Activated naive CD4-positive, alpha-beta T cell treated with anti-CD3 and anti-CD28 coated beads, Interleukin-2, amount 50 U/mL, for 16 hours (primary cell): ENCODE data around the gene TOR4A.
"Not testable (repeated sequence)": the region's sequence is repeated elsewhere in the genome, so short reads cannot be mapped to it uniquely, and the experiment has no call there.

Experiments
- DNase-seq: peaks from one replicate; pipeline ENCODE4 v3.0.0-alpha.2; 2020

Gene TOR4A

DNA sequence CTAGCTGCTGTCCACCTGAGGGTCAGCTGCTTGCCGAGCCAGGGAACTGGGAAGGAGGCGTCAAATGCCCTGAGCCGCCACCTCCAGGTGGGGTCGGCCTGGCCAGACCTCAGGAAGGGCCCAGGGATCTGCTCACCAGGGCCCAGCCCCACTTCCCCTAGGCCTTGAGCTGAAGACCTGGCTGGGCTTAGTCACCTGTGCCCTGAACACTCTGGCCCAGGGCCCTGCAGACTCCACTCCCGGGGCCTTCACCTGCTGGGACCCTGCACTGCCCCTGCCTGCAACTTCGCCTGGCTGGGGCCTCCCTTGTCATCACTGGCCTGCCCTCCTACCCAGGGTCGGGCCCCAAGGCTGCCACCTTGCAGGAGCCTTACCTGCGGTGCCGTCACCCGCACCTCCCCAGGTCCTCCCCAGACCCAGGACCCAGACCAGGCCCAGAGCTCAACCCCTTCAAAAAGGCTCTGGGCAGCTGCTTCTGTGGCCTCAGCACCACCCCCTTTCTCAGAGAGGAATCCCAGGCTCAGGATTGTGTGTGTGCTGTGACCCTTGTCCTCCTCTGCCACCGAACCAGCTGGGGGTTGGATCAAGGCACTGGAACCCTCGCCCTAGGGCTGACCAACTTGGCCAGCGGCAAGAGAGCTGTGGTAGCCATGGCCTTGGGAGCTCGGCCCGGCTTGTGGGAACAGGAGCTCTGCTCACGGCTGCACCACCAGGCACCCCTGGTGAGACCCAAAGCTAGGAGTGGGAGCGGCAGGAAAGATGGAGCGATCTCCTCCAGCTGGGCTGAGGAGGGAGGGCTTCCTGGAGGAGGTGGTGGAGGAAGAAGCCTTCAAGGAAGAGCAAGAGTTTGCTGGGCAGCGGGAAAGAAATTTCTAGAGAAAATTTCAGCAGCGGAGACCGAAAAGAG lies 23.6 kb upstream of the TOR4A start:
- no peak for DNase-seq

DNA sequence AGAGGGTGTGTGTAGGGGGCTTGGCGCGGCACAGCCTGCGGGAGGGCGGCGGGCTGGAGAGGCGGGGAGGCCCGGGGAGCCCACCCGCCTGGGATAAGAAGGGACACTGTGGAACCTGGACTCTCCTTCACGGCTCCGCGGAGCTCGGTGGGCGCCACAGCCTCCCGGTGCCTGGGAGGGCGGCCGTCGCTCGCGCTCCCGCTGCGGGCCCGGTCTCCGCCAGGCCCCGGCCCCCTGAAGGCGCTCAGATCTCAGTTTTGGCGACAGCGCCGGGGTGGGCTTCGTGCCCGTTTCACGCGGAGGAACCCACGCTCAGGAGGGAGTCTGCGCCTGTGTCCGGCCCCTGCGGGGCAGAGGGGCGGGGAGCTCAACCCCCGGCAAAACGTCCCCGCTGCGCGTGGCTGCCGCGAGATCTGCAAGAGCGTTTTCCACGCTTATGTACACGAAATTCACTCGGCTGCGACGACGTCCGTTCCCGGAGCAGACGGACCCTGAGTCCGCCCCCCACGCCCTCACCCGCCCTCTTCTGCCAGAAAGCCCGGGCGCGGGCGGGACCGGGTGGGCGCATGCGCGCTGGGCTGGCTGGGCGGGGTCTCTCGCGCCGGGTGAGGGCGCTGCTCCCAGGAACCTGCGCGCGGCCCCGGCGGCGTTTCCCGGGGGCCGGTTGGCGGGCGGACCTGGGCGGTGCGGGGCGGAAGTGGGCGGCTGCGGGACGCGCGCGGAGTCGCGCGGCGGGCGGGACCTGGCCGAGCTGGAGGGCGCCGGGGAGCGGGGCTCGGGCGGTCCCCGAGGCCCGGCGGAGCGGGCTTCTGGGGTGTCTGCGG lies 22.7 kb upstream of the TOR4A start, which contains the start of gene NELFB:
Gene NELFB (plus strand): TSS at position 704 of the 824 bp plus-strand sequence.
- peak; percentile 95 for DNase-seq

DNA sequence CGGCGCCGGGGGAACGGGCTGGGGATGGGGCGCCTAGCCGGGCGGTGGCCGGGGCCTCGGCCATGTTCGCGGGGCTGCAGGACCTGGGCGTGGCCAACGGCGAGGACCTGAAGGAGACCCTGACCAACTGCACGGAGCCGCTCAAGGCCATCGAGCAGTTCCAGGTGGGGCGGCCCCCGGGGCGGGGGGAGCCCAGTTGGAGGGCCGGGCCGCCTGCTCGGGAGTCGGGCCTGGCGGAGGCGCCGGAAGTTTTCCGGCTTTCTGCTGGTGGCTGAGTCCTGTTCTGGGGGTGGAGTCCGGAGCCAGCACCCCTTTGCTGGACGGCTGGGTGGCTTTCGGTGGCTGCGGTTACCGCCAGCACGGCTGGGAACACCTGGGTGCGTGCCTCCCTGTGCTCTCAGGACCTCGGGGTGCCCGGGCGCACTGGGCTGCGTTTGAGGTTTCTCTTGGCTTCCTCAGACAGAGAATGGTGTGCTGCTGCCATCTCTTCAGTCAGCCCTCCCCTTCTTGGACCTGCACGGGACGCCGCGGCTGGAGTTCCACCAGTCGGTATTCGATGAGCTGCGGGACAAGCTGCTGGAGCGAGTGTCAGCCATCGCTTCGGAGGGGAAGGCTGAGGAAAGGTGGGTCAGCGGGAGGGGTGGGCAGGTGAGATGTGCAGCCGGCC lies 21.9 kb upstream of the TOR4A start:
- no peak for DNase-seq

DNA sequence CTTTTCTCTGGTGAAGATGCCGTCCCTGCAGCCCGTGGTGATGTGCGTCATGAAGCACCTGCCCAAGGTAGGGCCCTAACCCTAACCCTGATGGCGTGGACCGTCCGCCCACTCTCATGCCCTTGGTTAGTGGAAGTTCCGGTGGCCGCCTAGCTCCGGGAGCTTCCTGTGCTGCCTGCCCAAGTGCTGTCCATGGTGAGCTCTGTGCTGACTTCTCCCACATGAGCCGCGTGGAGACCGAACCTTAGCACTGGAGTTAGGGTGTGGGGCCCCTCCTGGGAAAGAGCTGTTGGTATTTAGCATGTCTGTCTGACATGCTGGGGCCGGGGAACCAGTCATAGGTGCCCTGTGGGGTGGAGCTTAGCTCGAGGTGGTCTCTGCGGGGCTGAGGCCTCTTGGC lies 21.2 kb upstream of the TOR4A start:
- no peak for DNase-seq

DNA sequence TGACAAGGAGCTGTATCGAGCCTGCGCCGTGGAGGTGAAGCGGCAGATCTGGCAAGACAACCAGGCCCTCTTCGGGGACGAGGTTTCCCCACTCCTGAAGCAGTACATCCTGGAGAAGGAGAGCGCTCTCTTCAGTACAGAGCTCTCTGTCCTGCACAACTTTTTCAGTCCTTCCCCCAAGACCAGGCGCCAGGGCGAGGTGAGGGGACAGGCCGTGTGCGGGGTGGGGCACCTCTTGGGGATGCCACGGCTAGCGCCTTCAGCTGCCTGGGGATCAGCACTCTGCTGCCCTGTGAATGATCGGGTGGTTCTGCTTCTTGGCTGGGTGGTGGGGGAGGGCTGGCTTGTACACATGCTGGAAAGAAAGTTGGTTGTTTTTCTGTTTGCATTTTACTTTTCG lies 20.7 kb upstream of the TOR4A start:
- no peak for DNase-seq

DNA sequence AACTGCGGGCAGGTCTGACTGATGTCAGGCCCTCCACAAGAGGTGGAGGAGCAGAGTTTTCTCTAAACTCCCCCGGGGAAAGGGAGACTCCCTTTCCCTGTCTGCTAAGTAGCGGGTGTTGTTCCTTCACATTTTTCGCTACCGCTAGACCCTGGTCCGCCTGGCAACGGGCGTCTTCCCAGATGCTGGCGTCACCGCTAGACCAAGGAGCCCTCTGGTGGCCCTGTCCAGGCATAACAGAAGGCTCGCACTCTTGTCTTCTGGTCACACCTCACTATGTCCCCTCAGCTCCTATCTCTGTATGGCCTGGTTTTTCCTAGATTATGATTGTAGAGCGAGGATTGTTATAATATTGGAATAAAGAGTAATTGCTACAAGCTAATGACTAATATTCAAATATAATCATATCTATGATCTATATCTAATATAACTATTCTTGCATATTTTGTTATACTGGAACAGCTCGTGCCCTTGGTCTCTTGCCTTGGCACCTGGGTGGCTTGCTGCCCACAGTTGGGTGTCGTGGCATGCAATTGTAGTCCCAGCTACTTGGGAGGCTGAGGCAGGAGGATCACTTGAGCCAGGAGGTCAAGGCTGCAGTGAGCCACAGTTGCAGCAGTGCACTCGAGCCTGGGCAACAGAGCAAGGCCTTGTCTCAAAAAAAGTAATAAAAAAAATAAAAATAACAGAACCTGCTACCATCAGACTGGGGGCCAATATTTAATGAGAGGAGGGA lies 15.2 kb upstream of the TOR4A start:
- DNase-seq: not testable (repeated sequence)

DNA sequence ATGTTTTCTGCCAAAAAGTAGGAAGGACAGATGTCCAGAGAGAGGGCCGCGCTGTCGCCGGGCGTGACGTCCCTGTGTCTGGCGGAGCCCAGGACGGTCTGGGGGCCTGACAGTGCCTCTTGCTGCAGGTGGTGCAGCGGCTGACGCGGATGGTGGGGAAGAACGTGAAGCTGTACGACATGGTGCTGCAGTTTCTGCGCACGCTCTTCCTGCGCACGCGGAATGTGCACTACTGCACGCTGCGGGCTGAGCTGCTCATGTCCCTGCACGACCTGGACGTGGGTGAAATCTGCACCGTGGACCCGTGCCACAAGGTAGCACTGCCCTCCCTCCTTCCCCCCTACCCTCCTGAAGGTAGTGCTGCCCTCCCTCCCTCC lies 14.6 kb upstream of the TOR4A start:
- no peak for DNase-seq

DNA sequence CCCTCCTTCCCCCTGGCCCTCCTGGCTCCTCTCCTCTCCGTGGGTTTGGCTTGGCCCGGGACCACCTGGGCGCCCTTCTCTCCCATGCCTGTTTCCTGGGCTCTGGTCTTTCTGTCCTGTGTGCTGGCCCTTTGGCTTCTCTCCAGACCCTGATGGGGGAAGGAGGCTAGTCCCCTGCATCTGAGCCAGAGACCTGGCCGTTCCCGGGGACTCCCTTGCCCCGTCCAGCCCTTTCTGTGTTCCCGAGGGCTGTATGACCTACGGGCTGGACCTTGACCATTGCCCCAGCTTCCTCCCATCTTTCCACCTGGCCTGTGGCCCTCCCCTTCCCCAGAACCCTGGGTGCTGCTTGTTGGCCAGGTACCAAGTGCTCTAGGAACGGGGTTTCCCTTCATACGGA lies 14.0 kb upstream of the TOR4A start:
- DNase-seq: no peak

DNA sequence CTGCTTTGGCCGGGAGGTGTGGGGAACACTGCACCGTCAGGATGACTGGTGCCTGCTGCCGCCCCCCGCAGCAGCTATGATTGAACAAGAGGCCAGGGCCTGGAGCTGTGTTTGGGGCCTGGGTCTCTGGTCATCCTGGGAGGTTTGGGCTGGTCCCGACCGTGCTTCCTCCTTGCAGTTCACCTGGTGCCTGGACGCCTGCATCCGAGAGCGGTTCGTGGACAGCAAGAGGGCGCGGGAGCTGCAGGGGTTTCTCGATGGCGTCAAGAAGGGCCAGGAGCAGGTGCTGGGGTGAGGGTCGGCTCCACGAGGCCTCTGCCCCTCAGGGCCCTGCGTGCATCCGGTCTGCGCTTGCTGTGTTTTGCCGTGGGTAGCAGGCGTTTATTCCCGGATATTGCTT lies 13.5 kb upstream of the TOR4A start:
- DNase-seq: no peak

DNA sequence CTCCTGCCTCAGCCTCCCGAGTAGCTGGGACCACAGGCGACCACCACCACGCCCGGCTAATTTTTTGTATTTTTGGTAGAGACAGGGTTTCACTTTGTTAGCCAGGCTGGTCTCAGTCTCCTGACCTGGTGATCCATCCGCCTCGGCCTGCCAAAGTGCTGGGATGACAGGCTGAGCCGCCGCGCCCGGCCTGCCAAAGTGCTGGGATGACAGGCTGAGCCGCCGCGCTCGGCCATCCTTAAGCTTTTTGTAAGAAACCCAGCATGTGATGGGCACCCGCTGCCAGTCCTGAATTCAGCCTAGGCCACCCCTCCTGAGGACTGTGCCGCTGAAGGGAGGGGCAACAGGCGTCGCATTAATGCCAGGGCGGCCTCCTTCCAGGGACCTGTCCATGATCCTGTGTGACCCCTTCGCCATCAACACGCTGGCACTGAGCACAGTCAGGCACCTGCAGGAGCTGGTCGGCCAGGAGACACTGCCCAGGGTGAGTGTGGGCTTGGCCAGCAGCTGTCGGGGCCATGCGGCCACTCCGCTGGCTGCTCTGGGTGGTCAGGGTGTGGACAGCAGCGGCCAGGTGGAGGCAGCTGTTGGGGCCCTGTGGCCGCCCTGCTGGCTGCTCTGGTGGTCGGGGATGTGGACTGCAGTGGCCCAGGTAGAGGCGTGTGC lies 11.9 kb upstream of the TOR4A start:
- DNase-seq: no peak

DNA sequence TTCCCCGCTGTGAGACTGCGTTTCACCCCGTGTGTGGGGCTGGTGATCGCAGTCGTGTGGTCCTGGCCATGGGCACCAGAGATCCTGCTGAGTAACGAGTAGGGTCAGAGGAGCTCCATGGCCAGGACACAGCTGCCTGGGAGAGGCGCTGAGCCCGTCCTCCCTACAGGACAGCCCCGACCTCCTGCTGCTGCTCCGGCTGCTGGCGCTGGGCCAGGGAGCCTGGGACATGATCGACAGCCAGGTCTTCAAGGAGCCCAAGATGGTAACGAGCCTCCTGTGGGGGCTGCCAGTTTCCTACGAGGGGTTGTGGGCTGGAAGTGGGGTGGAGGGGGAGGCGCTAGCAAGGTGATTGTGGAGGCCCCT lies 11.4 kb upstream of the TOR4A start:
- DNase-seq: no peak

DNA sequence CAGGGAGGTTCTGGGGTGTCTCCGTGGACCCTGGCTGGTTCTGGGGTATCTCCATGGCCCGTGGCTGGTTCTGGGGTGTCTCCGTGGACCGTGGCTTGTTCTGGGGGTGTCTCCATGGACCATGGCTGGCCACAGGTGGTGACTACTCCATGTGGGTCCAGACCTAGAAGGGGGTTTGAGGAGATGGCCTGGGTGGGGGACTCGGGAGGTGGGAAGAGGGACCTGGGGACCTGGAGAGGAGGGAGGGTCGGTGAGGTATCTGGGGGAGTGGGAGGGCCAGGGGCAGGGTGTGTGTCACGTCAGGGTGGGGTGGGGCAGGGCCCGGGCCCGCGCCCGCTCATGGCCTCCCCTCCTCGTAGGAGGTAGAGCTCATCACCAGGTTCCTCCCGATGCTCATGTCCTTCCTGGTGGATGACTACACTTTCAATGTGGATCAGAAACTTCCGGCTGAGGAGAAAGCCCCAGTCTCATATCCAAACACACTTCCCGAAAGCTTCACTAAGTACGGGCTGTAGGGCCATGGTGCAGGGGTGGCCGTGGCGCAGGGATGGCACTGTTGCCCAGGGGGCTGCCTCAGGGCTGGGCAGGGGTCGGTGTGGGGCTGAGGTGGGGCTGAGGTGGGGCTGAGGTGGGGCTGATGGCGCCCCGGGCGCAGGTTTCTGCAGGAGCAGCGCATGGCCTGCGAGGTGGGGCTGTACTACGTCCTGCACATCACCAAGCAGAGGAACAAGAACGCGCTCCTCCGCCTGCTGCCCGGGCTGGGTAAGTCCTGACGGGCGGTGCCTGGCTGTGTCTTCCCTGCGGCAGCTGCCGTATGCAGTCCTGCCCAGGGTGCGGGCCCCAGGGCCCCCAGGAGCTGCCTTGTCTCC lies 10.7 kb upstream of the TOR4A start:
- DNase-seq: no peak

DNA sequence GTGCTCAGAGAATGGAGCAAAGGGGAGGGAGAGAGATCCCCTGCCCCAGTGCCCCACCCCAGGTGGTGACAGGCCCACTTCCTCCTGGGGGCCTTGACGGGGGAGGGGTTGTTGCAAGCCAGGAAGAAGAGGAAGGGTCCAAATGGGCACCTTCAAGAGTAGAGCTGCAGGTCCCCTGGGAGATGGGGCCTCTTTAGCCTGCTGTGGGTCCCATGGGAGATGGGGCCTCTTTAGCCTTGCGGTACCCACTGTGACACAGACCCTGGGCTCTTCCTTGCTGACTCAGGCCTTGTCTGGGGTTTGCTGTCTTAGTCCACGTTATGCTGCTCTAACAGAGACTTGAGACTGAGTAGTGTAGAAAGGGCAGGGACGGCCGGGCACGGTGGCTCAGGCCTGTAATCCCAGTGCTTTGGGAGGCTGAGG lies 9.6 kb upstream of the TOR4A start:
- DNase-seq: no peak

DNA sequence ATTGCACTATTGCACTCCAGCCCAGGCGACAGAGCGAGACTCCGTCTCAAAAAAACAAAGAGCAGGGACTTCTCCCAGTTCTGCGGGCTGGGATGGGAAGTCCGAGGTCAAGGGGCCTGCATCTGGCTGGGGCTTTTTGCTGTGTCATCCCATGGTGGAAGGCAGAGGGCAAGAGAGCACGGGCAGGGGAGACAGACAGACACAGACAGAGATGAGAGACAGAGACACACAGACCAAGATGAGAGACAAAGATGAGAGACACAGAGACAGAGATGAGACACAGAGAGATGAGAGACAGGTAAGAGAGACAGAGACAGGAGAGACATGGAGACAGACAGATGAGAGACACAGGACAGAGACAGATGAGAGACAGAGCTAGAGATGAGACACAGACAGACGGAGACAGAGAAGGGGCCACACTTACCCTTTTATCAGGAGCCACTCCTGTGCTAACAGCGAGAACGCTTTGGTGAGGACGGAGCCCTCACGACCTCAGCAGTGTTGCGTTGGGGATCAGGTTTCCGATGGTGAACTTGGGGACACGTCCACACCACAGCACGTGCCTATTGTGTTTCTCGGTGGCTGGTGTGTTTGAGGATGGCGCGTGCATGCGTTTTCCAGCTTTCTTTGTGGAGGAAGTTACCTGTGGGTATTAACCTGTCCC lies 8.9 kb upstream of the TOR4A start:
- no peak for DNase-seq

DNA sequence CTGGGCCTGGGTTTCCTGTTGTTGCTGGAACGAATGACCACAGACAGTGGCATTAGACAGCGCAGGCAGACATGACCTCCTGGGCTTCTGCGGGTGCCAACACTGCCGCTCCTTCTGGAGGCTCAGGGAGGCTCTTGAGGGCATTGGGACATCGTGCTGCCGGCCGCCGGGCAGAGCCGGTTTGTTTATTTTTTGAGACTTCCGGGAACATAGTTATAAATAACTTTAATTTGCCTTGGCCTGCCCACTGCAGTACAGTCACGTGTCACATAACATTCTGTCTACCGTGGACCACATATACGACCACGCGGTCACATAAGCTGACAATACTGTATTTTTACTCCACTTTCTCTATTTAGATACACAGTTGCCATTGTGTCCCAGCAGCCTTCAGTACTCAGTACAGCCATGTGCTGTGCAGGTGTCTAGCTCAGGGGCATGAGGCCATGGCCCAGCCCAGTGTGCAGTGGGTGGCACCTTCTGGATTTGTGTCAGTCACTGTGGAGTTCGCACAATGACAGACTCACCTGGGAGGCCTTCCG lies 8.2 kb upstream of the TOR4A start:
- DNase-seq: no peak

DNA sequence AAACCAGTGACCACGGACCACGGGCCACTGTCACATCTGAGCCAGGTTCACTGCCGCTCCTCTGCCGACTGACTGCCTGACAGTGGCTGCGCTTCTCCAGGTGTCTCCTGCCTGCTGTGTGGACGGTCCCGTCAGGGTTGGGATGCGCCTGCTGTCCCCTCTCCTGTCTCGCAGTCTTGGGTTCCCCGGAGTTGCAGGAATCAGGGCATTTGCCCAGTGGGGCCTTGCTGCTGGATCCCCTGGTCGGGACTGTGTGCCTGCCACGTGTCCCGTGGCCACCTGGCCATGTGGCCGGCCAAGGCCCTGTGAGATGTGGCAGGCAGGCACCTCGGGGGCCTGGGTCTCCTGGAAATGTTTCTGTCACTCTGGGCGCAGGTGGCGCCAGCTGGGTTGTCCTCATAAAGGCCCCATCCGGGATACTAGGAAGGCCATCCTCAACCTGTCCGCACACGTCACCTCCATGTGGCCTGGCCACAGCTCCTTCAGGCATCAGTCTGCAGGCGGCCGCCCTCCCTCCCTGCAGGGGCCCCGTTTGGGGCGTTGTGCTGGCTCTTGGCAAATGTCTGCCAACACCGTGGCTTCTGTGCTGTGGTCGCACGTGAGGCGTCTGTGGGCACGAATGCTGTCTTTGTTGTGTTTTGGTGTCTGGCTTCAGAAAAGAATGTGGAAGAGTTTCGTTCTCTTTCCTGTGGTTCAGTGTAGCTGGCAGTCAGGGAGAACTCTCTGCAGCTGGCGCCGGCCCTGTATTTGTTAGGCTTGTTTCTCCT lies 6.4 kb upstream of the TOR4A start:
- DNase-seq: no peak

DNA sequence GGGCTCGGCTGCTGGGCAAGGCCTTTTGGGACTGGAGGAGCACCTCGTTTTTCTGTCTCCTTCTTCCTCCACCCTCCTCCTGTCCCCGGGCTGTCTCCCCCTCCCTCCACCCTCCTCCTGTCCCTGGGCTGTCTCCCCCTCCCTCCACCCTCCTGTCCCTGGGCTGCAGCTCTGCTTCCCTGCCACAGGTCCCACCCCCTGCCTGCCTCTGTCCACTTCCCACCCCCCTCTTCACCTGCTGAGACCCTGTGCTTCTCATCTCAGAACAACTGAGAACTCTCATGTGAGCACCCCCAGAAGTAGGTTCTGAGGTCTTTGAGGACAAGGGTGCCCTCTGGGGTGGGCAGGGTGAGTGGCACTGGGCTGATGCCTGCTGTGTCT lies 5.8 kb upstream of the TOR4A start:
- DNase-seq: no peak

DNA sequence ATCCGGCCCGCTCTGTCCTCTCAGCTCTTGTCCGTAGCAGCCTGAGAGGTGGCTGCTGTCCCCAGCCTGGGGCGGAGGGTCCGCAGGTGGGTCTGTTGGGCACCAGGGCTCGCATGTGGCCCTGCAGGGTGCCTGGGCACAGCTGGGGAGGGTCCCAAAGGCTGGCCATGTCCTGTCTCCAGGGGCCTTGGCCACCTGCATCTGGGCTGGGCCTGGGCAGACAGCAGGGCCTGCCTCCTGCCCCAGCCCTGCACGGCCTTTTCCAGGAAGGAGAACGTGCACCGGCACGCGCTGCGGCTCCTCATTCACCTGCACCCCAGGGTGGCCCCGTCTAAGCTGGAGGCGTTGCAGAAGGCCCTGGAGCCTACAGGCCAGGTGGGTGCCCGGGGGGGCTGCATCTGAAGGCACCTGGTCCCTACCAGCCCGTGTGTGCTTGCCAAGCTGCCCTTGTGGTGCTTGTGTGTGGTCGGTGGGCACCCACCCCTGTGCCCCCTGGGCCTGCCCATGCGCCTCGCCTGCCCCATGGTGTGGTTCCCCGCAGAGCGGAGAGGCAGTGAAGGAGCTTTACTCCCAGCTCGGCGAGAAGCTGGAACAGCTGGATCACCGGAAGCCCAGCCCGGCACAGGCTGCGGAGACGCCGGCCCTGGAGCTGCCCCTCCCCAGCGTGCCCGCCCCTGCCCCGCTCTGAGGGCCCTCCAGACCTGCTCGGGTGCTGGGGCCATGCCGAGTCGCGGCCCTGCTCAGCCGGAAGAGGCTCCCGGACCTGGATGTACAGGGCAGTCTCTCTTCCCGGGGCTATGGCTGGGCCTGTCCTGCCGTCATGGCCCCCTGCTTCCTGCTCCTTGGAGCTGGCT lies 5.1 kb upstream of the TOR4A start:
- DNase-seq: no peak

DNA sequence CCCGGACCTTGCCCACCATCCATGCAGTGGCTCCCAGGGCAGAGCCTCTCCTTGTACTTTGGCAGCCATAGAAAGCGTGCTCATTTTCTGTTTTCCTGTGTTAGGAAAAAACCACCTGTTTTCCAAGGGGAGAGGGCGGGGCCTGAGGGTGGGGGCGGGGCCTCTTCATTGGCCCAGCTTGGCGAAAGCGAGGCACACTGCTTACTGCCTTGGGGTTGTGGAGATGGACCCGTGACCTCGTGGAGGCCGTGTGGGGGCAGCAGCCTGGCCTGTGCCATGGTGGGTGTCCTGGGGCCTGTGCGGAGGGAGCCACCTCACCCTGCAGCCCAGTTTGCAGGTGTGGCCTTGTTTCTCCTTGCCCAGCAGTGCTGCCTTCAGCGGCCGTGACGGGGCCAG lies 4.4 kb upstream of the TOR4A start:
- no peak for DNase-seq
